LNCaP clone FGC (cell line): ENCODE data around the gene SLC9A1.
"Not testable (repeated sequence)": the region's sequence is repeated elsewhere in the genome, so short reads cannot be mapped to it uniquely, and the experiment has no call there.

Source experiments
- DNase-seq: peaks from one replicate; pipeline ENCODE4 v3.0.0-alpha.2; 2011; ENCODE audit warnings: low read depth
- H3K4me3 ChIP-seq: 2 replicates; pipeline ENCODE4 v1.5.1; 2011; ENCODE audit warnings: mild to moderate bottlenecking, low read depth, low read length, control low read depth
- CTCF ChIP-seq: IDR thresholded peaks from 2 replicates; pipeline ENCODE4 v1.5.1; 2012; ENCODE audit warnings: mild to moderate bottlenecking; ENCODE audit not compliant: control insufficient read depth, insufficient read depth; ENCODE audit errors: extremely low read depth

Gene SLC9A1

GRCh38 chr1:27129225-27129624 lies 25.7 kb downstream of the SLC9A1 start:
- no peak for DNase-seq
- no peak overlapping the region for H3K4me3 ChIP-seq
- no peak for TF ChIP-seq CTCF

- DNase-seq: no peak
- no peak overlapping the region for H3K4me3 ChIP-seq
- no peak for TF ChIP-seq CTCF
Measured at GRCh38 chr1:27127419-27127818, 27.5 kb downstream of the SLC9A1 start.

- TF ChIP-seq CTCF: no peak
- H3K4me3 ChIP-seq: no peak overlapping the region
- no peak for DNase-seq
Measured at GRCh38 chr1:27126391-27126790, 28.5 kb downstream of the SLC9A1 start.

GRCh38 chr1:27125125-27125524 lies 29.8 kb downstream of the SLC9A1 start:
- not testable (repeated sequence) for DNase-seq, H3K4me3 ChIP-seq

GRCh38 chr1:27124405-27124804 lies 30.5 kb downstream of the SLC9A1 start:
- no peak for DNase-seq
- no peak overlapping the region for H3K4me3 ChIP-seq
- no peak for TF ChIP-seq CTCF

- no peak for TF ChIP-seq CTCF
- DNase-seq: peak; percentile 72
- no peak overlapping the region for H3K4me3 ChIP-seq
Measured at GRCh38 chr1:27122652-27123051, 32.3 kb downstream of the SLC9A1 start.

- no peak overlapping the region for H3K4me3 ChIP-seq
- TF ChIP-seq CTCF: no peak
- DNase-seq: no peak
Measured at GRCh38 chr1:27120854-27121253, 34.1 kb downstream of the SLC9A1 start.

- DNase-seq: no peak
- no peak for TF ChIP-seq CTCF
- no peak overlapping the region for H3K4me3 ChIP-seq
Measured at GRCh38 chr1:27118440-27118689, 36.6 kb downstream of the SLC9A1 start.
